HEK293 (cell line): ENCODE data around the gene OR2W1.

Experiments
- BCL11B ChIP-seq: fragments of 450-650 bp; formaldehyde crosslinking; IDR thresholded peaks from 2 replicates; pipeline ENCODE4 v1.5.1; 2016; ENCODE audit warnings: low read depth, missing biosample characterization, missing genetic modification characterization
- GLIS2 ChIP-seq: fragments of 450-650 bp; formaldehyde crosslinking; IDR thresholded peaks from 2 replicates; pipeline ENCODE4 v1.5.1; 2016; ENCODE audit warnings: missing biosample characterization, missing genetic modification characterization
- HOXD13 ChIP-seq: sonication (generic); formaldehyde crosslinking; IDR thresholded peaks from 2 replicates; pipeline ENCODE4 v1.8.0; 2022; ENCODE audit warnings: missing genetic modification reagents, borderline replicate concordance
- MEIS1 ChIP-seq: sonication (generic); formaldehyde crosslinking; IDR thresholded peaks from 2 replicates; pipeline ENCODE4 v1.8.1; 2022; ENCODE audit warnings: missing genetic modification reagents, mild to moderate bottlenecking, borderline replicate concordance
- MYNN ChIP-seq: fragments of 450-650 bp; formaldehyde crosslinking; IDR thresholded peaks from 2 replicates; pipeline ENCODE4 v1.5.1; 2016; ENCODE audit warnings: missing biosample characterization, missing genetic modification characterization, borderline replicate concordance
- OSR2 ChIP-seq: fragments of 450-650 bp; formaldehyde crosslinking; IDR thresholded peaks from 2 replicates; pipeline ENCODE4 v1.5.1; 2016; ENCODE audit warnings: missing biosample characterization, missing genetic modification characterization
- PRDM1 ChIP-seq: fragments of 450-650 bp; formaldehyde crosslinking; IDR thresholded peaks from 2 replicates; pipeline ENCODE4; 2016; ENCODE audit warnings: missing biosample characterization, missing genetic modification characterization
- PRDM6 ChIP-seq: fragments of 450-650 bp; formaldehyde crosslinking; IDR thresholded peaks from 2 replicates; pipeline ENCODE4 v1.5.1; 2017; ENCODE audit warnings: missing biosample characterization, missing genetic modification characterization
- RBAK ChIP-seq: fragments of 450-650 bp; formaldehyde crosslinking; IDR thresholded peaks from 2 replicates; pipeline ENCODE4 v1.5.1; 2016; ENCODE audit warnings: missing biosample characterization, missing genetic modification characterization
- SP2 ChIP-seq: fragments of 450-650 bp; formaldehyde crosslinking; IDR thresholded peaks from 2 replicates; pipeline ENCODE4 v1.5.1; 2016; ENCODE audit warnings: missing biosample characterization, missing genetic modification characterization
- ZIC2 ChIP-seq: fragments of 450-650 bp; formaldehyde crosslinking; IDR thresholded peaks from 2 replicates; pipeline ENCODE4 v1.5.1; 2016; ENCODE audit warnings: missing biosample characterization, missing genetic modification characterization
- ZNF133 ChIP-seq: fragments of 450-650 bp; formaldehyde crosslinking; IDR thresholded peaks from 2 replicates; pipeline ENCODE4 v1.5.1; 2016; ENCODE audit warnings: missing biosample characterization, missing genetic modification characterization
- ZNF2 ChIP-seq: fragments of 450-650 bp; formaldehyde crosslinking; IDR thresholded peaks from 2 replicates; pipeline ENCODE4 v1.5.1; 2016; ENCODE audit warnings: missing biosample characterization, missing genetic modification characterization
- ZNF24 ChIP-seq: fragments of 450-650 bp; formaldehyde crosslinking; IDR thresholded peaks from 2 replicates; pipeline ENCODE4 v1.5.1; 2016; ENCODE audit warnings: missing biosample characterization, missing genetic modification characterization
- ZNF292 ChIP-seq: fragments of 450-650 bp; formaldehyde crosslinking; IDR thresholded peaks from 2 replicates; pipeline ENCODE4 v1.5.1; 2016; ENCODE audit warnings: low read depth, missing biosample characterization, missing genetic modification characterization, borderline replicate concordance
- ZNF302 ChIP-seq: fragments of 450-650 bp; formaldehyde crosslinking; IDR thresholded peaks from 2 replicates; pipeline ENCODE4 v1.5.1; 2016; ENCODE audit warnings: missing biosample characterization, missing genetic modification characterization, low read depth
- ZNF341 ChIP-seq: fragments of 450-650 bp; formaldehyde crosslinking; IDR thresholded peaks from 2 replicates; pipeline ENCODE4; 2016; ENCODE audit warnings: low read depth, missing biosample characterization, missing genetic modification characterization
- ZNF350 ChIP-seq: fragments of 450-650 bp; formaldehyde crosslinking; IDR thresholded peaks from 2 replicates; pipeline ENCODE4 v1.5.0; 2017; ENCODE audit warnings: missing biosample characterization, mild to moderate bottlenecking, missing genetic modification characterization
- ZNF354C ChIP-seq: fragments of 450-650 bp; formaldehyde crosslinking; IDR thresholded peaks from 2 replicates; pipeline ENCODE4 v1.5.1; 2016; ENCODE audit warnings: missing biosample characterization, missing genetic modification characterization, low read depth, borderline replicate concordance
- ZNF391 ChIP-seq: fragments of 450-650 bp; formaldehyde crosslinking; IDR thresholded peaks from 2 replicates; pipeline ENCODE4 v1.5.1; 2016; ENCODE audit warnings: low read depth, missing biosample characterization, missing genetic modification characterization, borderline replicate concordance
- ZNF426 ChIP-seq: fragments of 450-650 bp; formaldehyde crosslinking; IDR thresholded peaks from 2 replicates; pipeline ENCODE4 v1.5.1; 2017; ENCODE audit warnings: missing biosample characterization, missing genetic modification characterization, mild to moderate bottlenecking, inconsistent platforms, moderate library complexity
- ZNF488 ChIP-seq: fragments of 450-650 bp; formaldehyde crosslinking; IDR thresholded peaks from 2 replicates; pipeline ENCODE4 v1.5.1; 2016; ENCODE audit warnings: missing biosample characterization, missing genetic modification characterization
- ZNF561 ChIP-seq: fragments of 450-650 bp; IDR thresholded peaks from 2 replicates; pipeline ENCODE4 v1.5.1; 2018; ENCODE audit warnings: missing biosample characterization, missing genetic modification characterization, borderline replicate concordance
- ZNF600 ChIP-seq: fragments of 450-650 bp; formaldehyde crosslinking; IDR thresholded peaks from 2 replicates; pipeline ENCODE4 v1.5.1; 2016; ENCODE audit warnings: missing biosample characterization, missing genetic modification characterization
- ZNF791 ChIP-seq: fragments of 450-650 bp; formaldehyde crosslinking; IDR thresholded peaks from 2 replicates; pipeline ENCODE4 v1.5.1; 2016; ENCODE audit warnings: missing biosample characterization, missing genetic modification characterization
- TF ChIP-seq, protein P1 (sequence below): fragments of 450-650 bp; formaldehyde crosslinking; IDR thresholded peaks from 2 replicates; pipeline ENCODE4 v1.5.1; 2016; ENCODE audit warnings: missing biosample characterization, missing genetic modification characterization
- TF ChIP-seq, protein P2 (sequence below): fragments of 450-650 bp; formaldehyde crosslinking; IDR thresholded peaks from 2 replicates; pipeline ENCODE4 v1.5.1; 2017; ENCODE audit warnings: missing biosample characterization, missing genetic modification characterization
- TF ChIP-seq, protein P3 (sequence below): IDR thresholded peaks from 2 replicates; pipeline ENCODE4 v1.6.1; 2011; ENCODE audit warnings: mild to moderate bottlenecking, low read depth, low read length, borderline replicate concordance

Gene OR2W1

DNA sequence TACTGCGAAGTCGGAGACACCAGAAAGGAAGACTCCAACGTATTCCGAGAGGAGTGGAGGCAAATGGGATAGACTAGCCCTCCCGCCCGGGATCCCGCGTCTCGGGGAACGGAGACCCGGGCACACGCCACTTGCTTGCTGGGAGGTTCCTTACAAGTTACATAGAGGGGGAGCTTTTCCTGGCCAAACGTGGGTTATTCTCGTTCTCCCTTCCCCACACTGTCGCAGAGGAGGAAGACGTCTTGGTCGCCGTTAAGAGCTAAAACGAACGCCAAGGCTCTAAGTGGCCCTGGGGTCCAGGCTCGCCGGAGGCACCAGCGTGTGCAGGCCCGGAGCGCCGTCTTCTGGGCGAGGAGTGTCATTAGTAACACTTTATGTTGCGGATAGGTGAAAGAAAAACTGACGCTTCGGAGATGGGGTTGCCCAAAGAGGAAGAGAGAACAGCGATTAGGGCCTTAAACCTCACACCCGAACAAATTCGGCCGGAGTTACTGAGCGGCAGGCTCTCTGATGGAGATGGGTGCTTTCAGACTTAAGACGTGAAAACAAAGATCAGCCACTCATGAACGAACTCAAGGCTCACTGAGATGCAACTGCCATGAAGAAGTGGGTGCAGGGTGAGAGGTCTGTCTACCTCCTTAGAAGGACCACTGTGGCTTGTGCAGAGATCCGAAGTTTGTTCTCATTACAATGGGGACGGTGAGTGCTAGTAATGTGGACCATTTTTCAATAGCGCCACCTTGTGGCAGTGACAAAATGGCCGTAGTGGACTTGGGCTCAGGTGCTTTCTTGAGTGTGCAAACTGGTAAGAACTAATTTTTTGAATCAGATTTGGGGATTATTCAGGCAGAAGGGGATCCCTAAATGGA is 28.2 kb downstream of the OR2W1 start (continued):
- TF ChIP-seq ZNF350 (no peak), MYNN (tag by site-specific recombination) (no peak), ZNF302 (tag by site-specific recombination) (no peak), ZNF2 (tag by site-specific recombination) (peak; percentile 97), HOXD13 (no peak), RBAK (tag by site-specific recombination) (no peak), ZNF561 (tag by site-specific recombination) (peak; percentile 46; the same call in 1 of the 2 replicates), ZNF488 (tag by site-specific recombination) (no peak), ZNF292 (no peak), PRDM1 (tag by site-specific recombination) (no peak), ZNF24 (tag by site-specific recombination) (0 out of 2 replicates have a peak, but pooled peaks have one; percentile 34), PRDM6 (tag by site-specific recombination) (no peak), ZNF391 (tag by site-specific recombination) (peak; percentile 53; the same call in 1 of the 2 replicates), ZNF791 (tag by site-specific recombination) (no peak), GLIS2 (no peak), ZNF133 (tag by site-specific recombination) (no peak), ZNF341 (tag by site-specific recombination) (no peak), ZNF354C (tag by site-specific recombination) (no peak), BCL11B (tag by site-specific recombination) (no peak), MEIS1 (CRISPR knock-in tag) (no peak), OSR2 (tag by site-specific recombination) (no peak), SP2 (tag by site-specific recombination) (no peak), ZNF426 (tag by site-specific recombination) (no peak), ZIC2 (tag by site-specific recombination) (no peak), ZNF600 (peak; percentile 72)
- TF ChIP-seq, protein P1, sequence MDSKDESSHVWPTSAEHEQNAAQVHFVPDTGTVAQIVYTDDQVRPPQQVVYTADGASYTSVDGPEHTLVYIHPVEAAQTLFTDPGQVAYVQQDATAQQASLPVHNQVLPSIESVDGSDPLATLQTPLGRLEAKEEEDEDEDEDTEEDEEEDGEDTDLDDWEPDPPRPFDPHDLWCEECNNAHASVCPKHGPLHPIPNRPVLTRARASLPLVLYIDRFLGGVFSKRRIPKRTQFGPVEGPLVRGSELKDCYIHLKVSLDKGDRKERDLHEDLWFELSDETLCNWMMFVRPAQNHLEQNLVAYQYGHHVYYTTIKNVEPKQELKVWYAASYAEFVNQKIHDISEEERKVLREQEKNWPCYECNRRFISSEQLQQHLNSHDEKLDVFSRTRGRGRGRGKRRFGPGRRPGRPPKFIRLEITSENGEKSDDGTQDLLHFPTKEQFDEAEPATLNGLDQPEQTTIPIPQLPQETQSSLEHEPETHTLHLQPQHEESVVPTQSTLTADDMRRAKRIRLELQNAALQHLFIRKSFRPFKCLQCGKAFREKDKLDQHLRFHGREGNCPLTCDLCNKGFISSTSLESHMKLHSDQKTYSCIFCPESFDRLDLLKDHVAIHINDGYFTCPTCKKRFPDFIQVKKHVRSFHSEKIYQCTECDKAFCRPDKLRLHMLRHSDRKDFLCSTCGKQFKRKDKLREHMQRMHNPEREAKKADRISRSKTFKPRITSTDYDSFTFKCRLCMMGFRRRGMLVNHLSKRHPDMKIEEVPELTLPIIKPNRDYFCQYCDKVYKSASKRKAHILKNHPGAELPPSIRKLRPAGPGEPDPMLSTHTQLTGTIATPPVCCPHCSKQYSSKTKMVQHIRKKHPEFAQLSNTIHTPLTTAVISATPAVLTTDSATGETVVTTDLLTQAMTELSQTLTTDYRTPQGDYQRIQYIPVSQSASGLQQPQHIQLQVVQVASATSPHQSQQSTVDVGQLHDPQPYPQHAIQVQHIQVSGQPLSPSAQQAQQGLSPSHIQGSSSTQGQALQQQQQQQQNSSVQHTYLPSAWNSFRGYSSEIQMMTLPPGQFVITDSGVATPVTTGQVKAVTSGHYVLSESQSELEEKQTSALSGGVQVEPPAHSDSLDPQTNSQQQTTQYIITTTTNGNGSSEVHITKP: peak; percentile 92
- TF ChIP-seq, protein P2, sequence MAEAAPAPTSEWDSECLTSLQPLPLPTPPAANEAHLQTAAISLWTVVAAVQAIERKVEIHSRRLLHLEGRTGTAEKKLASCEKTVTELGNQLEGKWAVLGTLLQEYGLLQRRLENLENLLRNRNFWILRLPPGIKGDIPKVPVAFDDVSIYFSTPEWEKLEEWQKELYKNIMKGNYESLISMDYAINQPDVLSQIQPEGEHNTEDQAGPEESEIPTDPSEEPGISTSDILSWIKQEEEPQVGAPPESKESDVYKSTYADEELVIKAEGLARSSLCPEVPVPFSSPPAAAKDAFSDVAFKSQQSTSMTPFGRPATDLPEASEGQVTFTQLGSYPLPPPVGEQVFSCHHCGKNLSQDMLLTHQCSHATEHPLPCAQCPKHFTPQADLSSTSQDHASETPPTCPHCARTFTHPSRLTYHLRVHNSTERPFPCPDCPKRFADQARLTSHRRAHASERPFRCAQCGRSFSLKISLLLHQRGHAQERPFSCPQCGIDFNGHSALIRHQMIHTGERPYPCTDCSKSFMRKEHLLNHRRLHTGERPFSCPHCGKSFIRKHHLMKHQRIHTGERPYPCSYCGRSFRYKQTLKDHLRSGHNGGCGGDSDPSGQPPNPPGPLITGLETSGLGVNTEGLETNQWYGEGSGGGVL (tag by site-specific recombination): no peak
- TF ChIP-seq, protein P3, sequence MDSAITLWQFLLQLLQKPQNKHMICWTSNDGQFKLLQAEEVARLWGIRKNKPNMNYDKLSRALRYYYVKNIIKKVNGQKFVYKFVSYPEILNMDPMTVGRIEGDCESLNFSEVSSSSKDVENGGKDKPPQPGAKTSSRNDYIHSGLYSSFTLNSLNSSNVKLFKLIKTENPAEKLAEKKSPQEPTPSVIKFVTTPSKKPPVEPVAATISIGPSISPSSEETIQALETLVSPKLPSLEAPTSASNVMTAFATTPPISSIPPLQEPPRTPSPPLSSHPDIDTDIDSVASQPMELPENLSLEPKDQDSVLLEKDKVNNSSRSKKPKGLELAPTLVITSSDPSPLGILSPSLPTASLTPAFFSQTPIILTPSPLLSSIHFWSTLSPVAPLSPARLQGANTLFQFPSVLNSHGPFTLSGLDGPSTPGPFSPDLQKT: no peak
